ENCODE data around the gene EXOSC6. TPM values are rescaled to one million over a fixed set of nuclear protein-coding genes. Genes with fewer than 3 reads are reported as not detected.
"Not testable (repeated sequence)": the region's sequence is repeated elsewhere in the genome, so short reads cannot be mapped to it uniquely, and the experiment has no call there.

The EXOSC6 gene
- total RNA-seq: 10.7 TPM
- long read RNA-seq, full-length matches to known transcripts: 24 of 25 reads
- long read RNA-seq, partial matches to known transcripts: 0 of 25 reads
- long read RNA-seq, other reads (novel, unspliced or antisense): 1 of 25 reads

DNA sequence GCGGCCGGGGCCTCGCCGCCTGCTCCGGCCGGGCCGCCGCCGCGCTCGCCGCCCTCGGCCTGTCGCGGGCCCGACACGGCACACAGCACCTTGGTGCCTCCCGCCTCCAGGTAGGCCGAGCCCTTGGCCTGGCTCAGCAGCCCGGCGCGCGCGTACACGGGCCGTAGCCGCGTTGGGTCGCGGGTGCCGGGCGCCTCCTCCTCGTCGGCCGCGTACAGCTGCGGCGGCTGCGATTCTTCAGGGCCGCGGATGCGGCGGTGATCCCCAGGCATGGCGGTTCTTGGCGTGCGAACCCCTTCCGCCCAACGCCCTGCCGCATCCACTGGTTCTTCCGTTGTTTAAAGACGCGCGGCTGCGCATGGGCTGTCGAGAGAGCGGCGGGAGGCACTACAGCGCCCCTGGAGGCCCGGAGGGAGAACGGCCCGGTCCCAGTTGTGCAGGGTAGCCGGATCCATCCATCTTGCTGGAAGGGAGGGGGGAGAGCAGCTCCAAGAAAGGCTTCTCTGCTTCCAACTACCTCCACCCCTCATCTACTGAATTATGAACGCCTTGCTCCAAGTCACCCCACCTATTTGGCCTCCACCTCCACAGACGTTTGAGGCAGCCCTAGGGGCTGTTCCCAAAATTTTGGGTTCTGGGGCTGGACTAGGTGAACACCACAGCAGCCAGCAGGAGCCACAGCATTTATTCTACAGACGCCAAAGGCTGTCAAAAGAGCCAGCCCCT, at the start of gene EXOSC6:
Gene EXOSC6, minus strand, starts transcription at position 312 of the 726 bp plus-strand sequence. Its CDS starts 40 bp downstream, at position 272.
- peak; percentile 95 for DNase-seq
- intact Hi-C loops (cut with DNase I): no loop called here
- ATAC-seq (ENCODE audit: poor library complexity): peak; percentile 98

GRCh38 chr16:70301121-70301520, 49.4 kb upstream of the EXOSC6 start:
- DNase-seq: no peak
- intact Hi-C loops (cut with DNase I): no loop called here
- ATAC-seq (ENCODE audit: poor library complexity): no peak

DNA sequence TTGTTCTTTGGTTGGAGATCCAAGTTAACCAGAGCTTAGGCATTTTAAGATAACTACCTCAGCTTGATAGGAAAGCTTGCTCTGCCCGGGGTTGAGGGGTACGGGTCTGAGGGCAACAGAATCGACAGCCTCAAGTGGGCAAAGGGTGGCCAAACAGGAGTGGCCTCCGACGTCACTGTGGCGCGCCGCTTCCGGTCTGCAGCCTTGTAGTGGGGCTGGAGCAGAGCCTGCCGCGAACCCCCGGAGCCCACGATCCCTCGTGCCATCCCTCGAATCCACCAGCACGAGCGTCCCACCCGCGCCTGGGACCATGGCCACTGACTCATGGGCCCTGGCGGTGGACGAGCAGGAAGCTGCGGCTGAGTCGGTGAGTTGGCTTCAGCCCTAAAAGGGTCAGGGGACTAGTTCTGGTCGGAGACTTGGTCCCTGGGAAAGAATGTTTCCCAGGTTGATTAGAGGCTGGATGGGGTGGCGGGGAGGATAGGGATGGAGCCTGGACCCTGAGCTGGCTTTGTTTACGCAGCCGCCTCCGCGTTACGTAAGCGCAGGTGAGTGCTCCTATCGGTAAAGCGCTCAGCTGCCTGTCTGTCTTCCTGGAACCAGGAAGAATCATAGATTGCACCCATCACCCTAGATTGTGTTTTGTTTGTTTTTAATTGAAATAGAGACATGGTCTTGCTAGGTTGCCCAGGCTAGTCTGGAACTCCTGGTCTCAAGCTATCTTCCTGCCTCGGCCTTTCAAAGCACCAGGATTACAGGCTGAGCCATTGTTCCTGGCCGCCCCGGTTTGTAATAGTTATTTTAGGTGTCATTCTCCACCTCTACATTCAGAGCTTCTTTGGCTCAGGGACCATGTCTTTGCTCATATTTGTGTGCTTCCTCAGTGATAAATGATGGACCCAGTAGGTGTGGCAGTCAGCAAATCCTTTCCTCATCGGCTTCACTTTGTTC, 47.5 kb upstream of the EXOSC6 start, which contains the start of gene DDX19B:
Gene DDX19B, plus strand, starts transcription at position 199 of the 951 bp plus-strand sequence. Its CDS starts 112 bp downstream, at position 311.
- DNase-seq (peak; percentile 92), ATAC-seq (ENCODE audit: poor library complexity) (peak; percentile 98)
- intact Hi-C loops (cut with DNase I): loop anchor here (10.0 kb wide), 1 partner anchor 46 kb away; the partner anchor contains the start of gene DDX19A

DNA sequence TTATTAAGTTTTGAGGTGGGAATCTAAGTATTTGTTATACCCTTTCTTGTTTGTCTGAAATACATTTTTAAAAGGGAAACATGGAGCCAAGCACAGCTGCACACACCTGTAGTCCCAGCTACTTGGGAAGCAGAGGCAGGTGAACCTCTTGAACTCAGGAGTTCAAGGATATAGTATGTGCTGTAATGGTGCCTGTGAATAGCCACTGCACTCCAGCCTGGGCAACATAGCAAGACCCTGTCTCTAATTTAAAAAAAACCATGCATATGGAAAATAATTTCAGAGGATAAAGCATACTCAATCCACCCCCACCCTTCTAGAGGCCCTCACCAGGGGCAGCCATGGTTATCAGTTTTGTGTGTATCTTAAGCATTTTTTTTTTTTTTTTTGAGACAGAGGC, 43.9 kb upstream of the EXOSC6 start:
- no peak for DNase-seq
- no peak for ATAC-seq (ENCODE audit: poor library complexity)
- intact Hi-C loops (cut with DNase I): loop anchor here (10.0 kb wide), 1 partner anchor 49 kb away; the partner anchor contains the start of gene DDX19A

DNA sequence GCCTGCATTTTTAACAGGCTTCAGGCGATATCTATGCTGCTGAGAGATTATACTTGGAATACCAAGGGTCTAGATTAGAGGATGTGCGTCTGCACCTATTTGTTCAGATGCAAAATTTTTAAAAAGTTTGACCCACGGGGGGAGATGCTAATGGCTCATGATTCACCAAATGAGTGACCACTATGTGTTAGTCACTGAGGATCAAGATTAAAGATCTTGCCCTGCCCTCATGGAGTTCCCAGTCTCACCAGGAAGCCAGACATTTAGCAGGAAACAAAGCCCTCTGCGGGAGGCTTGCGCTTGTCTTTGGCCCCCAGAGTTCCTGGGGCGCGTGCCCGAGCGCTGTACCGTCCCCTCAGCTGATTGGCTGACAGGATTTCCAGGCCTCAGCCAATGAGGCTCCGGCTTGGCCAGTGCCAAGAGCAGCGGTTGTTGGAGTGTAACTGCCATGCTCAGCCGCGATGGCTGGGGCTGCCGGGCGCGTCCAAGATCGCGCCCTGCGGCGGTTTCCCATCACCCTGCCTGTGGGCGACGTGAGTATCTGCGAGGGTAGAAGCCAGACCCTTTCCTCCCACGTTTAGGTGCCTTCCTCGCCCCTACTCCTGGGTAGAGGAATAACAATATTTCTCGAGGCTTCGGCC, 42.8 kb upstream of the EXOSC6 start:
- DNase-seq (no peak), ATAC-seq (ENCODE audit: poor library complexity) (no peak)
- intact Hi-C loops (cut with DNase I): loop anchor here (10.0 kb wide), 1 partner anchor 50 kb away; the partner anchor contains the start of gene DDX19A

DNA sequence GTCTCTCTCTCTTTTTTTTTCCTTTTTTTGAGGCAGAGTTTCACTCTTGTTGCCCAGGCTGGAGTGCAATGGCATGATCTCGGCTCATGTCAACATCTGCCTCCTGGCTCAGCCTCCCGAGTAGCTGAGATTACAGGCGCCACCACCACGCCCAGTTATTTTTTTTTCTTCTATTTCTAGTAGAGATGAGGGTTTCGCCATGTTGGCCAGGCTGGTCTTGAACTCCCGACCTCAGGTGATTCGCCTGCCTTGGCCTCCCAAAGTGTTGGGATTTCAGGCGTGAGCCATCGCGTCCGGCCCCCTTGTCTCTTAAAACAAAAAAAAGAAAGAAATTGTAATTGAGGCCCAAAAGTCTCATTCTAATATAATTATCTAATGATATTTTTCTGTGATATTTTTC, 40.4 kb upstream of the EXOSC6 start:
- intact Hi-C loops (cut with DNase I): loop anchor here (10.0 kb wide), 1 partner anchor 53 kb away; the partner anchor contains the start of gene DDX19A
- ATAC-seq (ENCODE audit: poor library complexity); DNase-seq: not testable (repeated sequence)

DNA sequence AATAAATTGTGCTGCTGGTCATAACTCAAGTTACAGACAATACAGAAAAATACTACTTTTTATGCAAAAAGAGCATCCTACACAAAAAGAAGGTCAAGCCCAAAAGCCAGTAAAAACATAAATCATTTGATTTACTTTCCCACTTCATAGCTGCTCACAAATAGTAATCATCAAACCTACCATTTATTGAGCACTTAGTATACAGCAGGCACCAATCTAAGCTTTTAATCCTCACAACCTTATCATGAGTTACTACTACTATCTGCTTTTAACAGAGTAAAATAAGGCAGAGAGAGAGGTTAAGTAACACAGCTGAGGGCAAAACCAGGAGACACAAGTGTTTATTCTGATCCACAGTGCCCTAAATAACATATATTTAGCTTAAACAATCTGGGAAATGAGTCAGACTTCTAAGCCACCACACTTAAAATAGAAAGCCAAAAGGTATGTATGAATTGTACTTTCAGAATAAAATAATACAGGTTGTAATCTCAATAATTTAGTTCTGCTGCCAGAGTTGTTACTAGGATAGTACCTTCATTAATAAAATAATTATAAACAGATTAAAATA, 39.3 kb upstream of the EXOSC6 start:
- ATAC-seq (ENCODE audit: poor library complexity) (no peak), DNase-seq (no peak)
- intact Hi-C loops (cut with DNase I): loop anchor here (10.0 kb wide), 1 partner anchor 54 kb away; the partner anchor contains the start of gene DDX19A

- peak; percentile 99 for ATAC-seq (ENCODE audit: poor library complexity)
- peak; percentile 97 for DNase-seq
- intact Hi-C loops (cut with DNase I): loop anchor here (10.0 kb wide), 1 partner anchor 55 kb away; the partner anchor contains the start of gene DDX19A
These were observed 37.7 kb upstream of the EXOSC6 start, which contains the start of gene AARS1 for GRCh38 chr16:70289229-70290094. Gene AARS1 (minus strand): TSS chr16:70289506. CDS start chr16:70282763, 6,743 bp downstream.

DNA sequence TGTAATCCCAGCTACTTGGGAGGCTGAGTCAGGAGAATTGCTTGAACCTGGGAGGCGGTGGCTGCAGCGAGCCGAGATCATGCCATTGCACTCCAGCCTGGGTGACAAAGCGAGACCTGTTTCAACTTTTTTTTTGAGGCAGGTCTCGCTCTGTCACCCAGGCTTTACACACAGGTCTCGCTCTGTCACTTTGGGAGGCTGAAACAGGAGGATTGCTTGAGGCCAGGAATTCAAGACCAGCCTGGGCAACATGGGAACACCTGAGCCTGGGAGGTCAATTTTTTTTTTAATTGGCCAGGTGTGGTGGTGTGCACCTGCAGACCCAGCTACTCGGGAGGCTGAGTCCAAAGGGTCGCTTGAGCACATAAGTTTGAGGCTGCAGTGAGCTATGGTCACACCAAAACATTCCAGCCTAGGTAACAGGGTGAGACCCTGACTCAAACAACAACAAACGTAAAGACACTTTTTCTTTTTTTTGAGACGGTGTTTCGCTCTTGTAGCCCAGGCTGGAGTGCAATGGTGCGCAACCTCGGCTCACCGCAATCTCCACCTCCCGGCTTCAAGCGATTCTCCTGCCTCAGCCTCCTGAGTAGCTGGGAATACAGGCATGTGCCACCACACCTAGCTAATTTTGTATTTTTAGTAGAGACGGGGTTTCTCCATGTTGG, 35.7 kb upstream of the EXOSC6 start:
- ATAC-seq (ENCODE audit: poor library complexity); intact Hi-C loops (cut with DNase I); DNase-seq: not testable (repeated sequence)

DNA sequence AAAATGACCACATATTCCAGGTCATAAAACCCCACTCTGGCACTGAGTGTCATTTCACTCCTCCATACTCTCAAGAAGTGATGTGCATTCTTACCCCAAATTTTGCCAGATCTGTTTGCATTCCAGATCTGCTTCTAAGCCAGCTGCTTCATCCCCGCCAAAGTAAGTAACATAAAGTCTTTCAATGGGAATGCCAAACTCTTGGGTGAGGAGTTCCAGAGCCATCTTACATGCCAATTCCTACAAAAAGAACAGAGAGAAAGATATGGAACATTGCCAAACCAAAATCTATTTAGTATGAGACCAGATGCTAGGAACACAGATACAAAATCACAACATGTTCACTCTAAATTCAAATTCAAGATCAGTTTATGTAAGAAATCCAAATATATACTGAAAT, 24.7 kb upstream of the EXOSC6 start:
- no peak for DNase-seq
- ATAC-seq (ENCODE audit: poor library complexity): no peak
- intact Hi-C loops (cut with DNase I): no loop called here

DNA sequence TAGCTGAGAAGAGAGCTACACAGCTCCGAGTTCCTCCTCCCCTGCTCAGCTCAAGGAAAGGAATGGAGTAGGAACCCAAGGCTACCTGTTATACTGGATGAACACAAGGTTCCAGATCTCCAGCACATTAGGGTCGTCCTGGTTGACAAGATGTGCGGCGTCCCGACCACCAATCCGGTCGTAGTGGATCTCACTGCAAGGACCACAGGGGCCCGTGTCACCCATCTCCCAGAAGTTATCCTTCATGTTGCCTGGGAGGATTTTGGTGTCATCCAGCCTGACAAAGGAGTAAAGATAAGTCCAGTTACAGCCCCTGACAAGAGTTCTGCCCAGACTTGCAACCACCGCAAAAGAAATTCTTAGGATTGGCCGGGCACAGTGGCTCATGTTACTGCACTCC, 20.0 kb upstream of the EXOSC6 start:
- intact Hi-C loops (cut with DNase I): no loop called here
- ATAC-seq (ENCODE audit: poor library complexity): no peak
- DNase-seq: no peak

- no peak for ATAC-seq (ENCODE audit: poor library complexity)
- no peak for DNase-seq
- intact Hi-C loops (cut with DNase I): no loop called here
These were observed 18.4 kb upstream of the EXOSC6 start for GRCh38 chr16:70270176-70270575.

DNA sequence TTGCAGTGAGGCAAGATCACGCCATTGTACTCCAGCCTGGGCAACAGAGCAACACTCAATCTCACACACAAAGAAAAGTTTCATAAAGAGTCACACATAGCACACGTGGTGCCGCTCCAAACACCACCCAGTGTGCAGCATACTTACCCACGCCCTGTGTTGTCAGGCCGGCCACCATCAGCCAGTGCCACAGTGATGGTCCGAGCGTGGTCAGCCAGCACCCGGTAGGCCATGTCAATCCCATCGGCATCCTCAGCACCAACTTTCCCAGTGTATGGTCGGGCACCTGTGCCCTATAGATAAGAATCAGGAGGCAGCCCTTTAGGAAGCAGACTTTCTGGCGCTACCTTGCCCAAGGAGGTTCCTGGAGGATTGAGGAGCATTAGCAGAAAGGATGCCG, 17.7 kb upstream of the EXOSC6 start:
- intact Hi-C loops (cut with DNase I): no loop called here
- ATAC-seq (ENCODE audit: poor library complexity) (no peak), DNase-seq (no peak)

DNA sequence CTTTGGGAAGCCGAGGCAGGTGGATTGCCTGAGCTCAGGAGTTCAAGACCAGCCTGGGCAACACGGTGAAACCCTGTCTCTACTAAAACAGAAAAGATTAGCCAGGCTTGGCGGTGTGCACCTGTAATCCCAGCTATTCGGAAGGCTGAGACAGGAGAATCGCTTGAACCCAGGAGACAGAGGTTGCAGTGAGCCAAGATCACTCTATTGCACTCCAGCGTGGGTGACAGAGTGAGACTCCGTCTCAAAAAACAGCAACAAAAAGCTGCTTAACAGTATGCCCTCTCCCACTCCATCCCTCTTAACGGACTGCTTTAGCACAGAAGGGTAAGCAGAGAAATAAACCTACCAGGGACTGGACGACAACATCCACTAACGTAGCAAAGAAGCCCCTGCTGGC, 16.2 kb upstream of the EXOSC6 start:
- ATAC-seq (ENCODE audit: poor library complexity); DNase-seq; intact Hi-C loops (cut with DNase I): not testable (repeated sequence)

- ATAC-seq (ENCODE audit: poor library complexity) (no peak), DNase-seq (no peak)
- intact Hi-C loops (cut with DNase I): no loop called here
These were observed 15.8 kb upstream of the EXOSC6 start for GRCh38 chr16:70267516-70267915.

- intact Hi-C loops (cut with DNase I); DNase-seq; ATAC-seq (ENCODE audit: poor library complexity): not testable (repeated sequence)
These were observed 8.2 kb upstream of the EXOSC6 start for GRCh38 chr16:70259903-70260302.
